NOMO-1 treated with DMSO at 0.1 percent for 48 hours (cell line): Measurements from ENCODE around the gene PBX4.

ENCODE experiments used
- DNase-seq: peaks from one replicate; lab custom pipeline; 2025; ENCODE audit not compliant: unreplicated experiment; lab: John Stamatoyannopoulos, UW

The PBX4 gene

GRCh38 chr19:19649580-19649995, 31.1 kb upstream of the PBX4 start:
- DNase-seq, result no peak

GRCh38 chr19:19649155-19649554, 30.7 kb upstream of the PBX4 start:
- DNase-seq, result no peak

GRCh38 chr19:19647037-19647835, 28.7 kb upstream of the PBX4 start:
- DNase-seq, result no peak

- no peak for DNase-seq
Observed at GRCh38 chr19:19645233-19645870, 26.9 kb upstream of the PBX4 start.

- DNase-seq, result no peak
Observed at GRCh38 chr19:19644054-19644388, 25.5 kb upstream of the PBX4 start.

GRCh38 chr19:19643158-19644053, 24.9 kb upstream of the PBX4 start, which contains the start of gene GMIP:
GMIP (minus strand) TSS chr19:19643657; CDS start chr19:19643529, 128 bp downstream.
- peak; percentile 61 for DNase-seq

GRCh38 chr19:19642506-19643157, 24.1 kb upstream of the PBX4 start:
- peak; percentile 7 for DNase-seq

- no peak for DNase-seq
Observed at GRCh38 chr19:19637523-19638251, 19.2 kb upstream of the PBX4 start.

- DNase-seq, result no peak
Observed at GRCh38 chr19:19637186-19637522, 18.7 kb upstream of the PBX4 start.

- DNase-seq, result no peak
Observed at GRCh38 chr19:19636573-19637185, 18.2 kb upstream of the PBX4 start.

- DNase-seq, result no peak
Observed at GRCh38 chr19:19635313-19635702, 16.8 kb upstream of the PBX4 start.

GRCh38 chr19:19634516-19635312, 16.2 kb upstream of the PBX4 start:
- no peak for DNase-seq

GRCh38 chr19:19633711-19634515, 15.4 kb upstream of the PBX4 start:
- no peak for DNase-seq

GRCh38 chr19:19632661-19633060, 14.2 kb upstream of the PBX4 start:
- no peak for DNase-seq

GRCh38 chr19:19631346-19631745, 12.9 kb upstream of the PBX4 start:
- DNase-seq, result no peak

GRCh38 chr19:19630426-19630825, 11.9 kb upstream of the PBX4 start:
- DNase-seq, result no peak

- DNase-seq, result no peak
Observed at GRCh38 chr19:19630062-19630414, 11.6 kb upstream of the PBX4 start.

- peak; percentile 37 for DNase-seq
Observed at GRCh38 chr19:19628501-19629134, 10.1 kb upstream of the PBX4 start.
